Endodermal cell (in vitro differentiated cells): ENCODE data around the gene COA8. TPM values are rescaled to one million over a fixed set of nuclear protein-coding genes. Genes with fewer than 3 reads are reported as not detected.

Source experiments
- DNase-seq: peaks from one replicate; pipeline ENCODE4 v3.0.0-alpha.2; 2017
- H3K27ac ChIP-seq: 2 replicates; pipeline ENCODE4 v1.5.1; 2013; ENCODE audit warnings: mild to moderate bottlenecking, low read depth, low read length, moderate library complexity
- H3K27me3 ChIP-seq: 2 replicates; pipeline ENCODE4 v1.6.1; 2013; ENCODE audit warnings: mild to moderate bottlenecking, low read length, moderate library complexity; ENCODE audit not compliant: insufficient read depth, control insufficient read depth, poor library complexity, severe bottlenecking
- H3K36me3 ChIP-seq: 2 replicates; pipeline ENCODE4 v1.7.0; 2013; ENCODE audit warnings: mild to moderate bottlenecking, low read length, moderate library complexity; ENCODE audit not compliant: control insufficient read depth, insufficient read depth
- H3K4me1 ChIP-seq: one replicate; pipeline ENCODE4 v1.7.0; 2013; ENCODE audit warnings: low read length; ENCODE audit not compliant: control insufficient read depth, insufficient read depth
- H3K4me3 ChIP-seq: 2 replicates; pipeline ENCODE4 v1.5.1; 2013; ENCODE audit warnings: mild to moderate bottlenecking, low read length, moderate library complexity
- H3K9ac ChIP-seq: 2 replicates; pipeline ENCODE4 v1.6.1; 2013; ENCODE audit warnings: mild to moderate bottlenecking, low read length, moderate library complexity; ENCODE audit not compliant: poor library complexity, severe bottlenecking; ENCODE audit errors: extremely low read depth
- H3K9me3 ChIP-seq: 2 replicates; pipeline ENCODE4 v1.6.1; 2013; ENCODE audit warnings: mild to moderate bottlenecking, low read length, moderate library complexity; ENCODE audit not compliant: control insufficient read depth
- H3K27ac Mint-ChIP-seq: 2 replicates; pipeline ENCODE4 v1.8.0; 2020; ENCODE audit warnings: mixed read lengths
- H3K27me3 Mint-ChIP-seq: 2 replicates; pipeline ENCODE4 v1.8.0; 2021; ENCODE audit warnings: mild to moderate bottlenecking, mixed read lengths; ENCODE audit not compliant: insufficient read depth
- H3K36me3 Mint-ChIP-seq: 2 replicates; pipeline ENCODE4 v1.8.0; 2020; ENCODE audit warnings: low read depth, mixed read lengths
- H3K4me1 Mint-ChIP-seq: 2 replicates; pipeline ENCODE4 v1.8.0; 2020; ENCODE audit warnings: mixed read lengths
- H3K4me3 Mint-ChIP-seq: 2 replicates; pipeline ENCODE4 v1.8.0; 2020; ENCODE audit warnings: mild to moderate bottlenecking, moderate library complexity, mixed read lengths
- H3K9me3 Mint-ChIP-seq: 2 replicates; pipeline ENCODE4 v1.8.0; 2020; ENCODE audit warnings: mild to moderate bottlenecking, mixed read lengths
- WGBS, 2 experiments: methylation state at CpG; one replicate each; pipeline versions ENCODE4 v1.1.5 to v1.1.7; 2013; ENCODE audit warnings: missing lambda C conversion rate in 2 of 2, mixed read lengths in 1 of 2; ENCODE audit not compliant: insufficient coverage in 1 of 2, insufficient read length in 1 of 2; 5-methylcytosine and 5-hydroxymethylcytosine counted together
- total RNA-seq, 2 donors: library from RNA; stranded (reverse); fragmentation: NEBNext Ultra II Directional in 1 of 2; extraction: Animal tissue kit (Norgen Biotek cat#: 25700) in 1 of 2; gene quantifications; 2 replicates in 1 of 2; 3 replicates in 1 of 2; pipeline ENCODE4 v1.2.1, GENCODE V29; 2021
- TF ChIP-seq, protein P1 (sequence below): fragments of 200-600 bp; sonication (generic); conservative IDR thresholded peaks from 2 replicates; pipeline ENCODE4 v1.5.0; 2021; ENCODE audit warnings: antibody characterized with exemption, mild to moderate bottlenecking

The COA8 gene
- total RNA-seq, 2 donors from 2014 or later: 30.1 to 39.8 TPM

DNA sequence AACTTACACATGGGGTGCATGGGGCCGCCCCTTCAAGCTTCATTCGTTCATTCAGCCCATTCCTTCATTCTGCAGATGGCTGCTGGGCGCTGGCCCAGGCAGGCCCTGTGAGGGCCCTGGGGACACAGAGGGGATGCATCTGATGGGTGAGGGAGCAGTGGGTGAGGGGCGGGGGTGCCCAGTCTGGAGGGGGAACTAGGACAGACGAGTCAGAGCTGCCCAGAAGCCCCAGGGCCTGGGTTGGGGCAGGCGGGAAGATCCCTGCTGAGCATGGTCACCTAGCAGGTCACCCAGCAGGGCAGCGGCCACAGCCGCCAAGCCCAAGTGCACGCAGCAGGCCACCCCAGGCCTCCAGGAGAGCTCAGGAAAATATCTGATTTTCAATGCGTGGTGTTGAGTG lies 19.6 kb upstream of the COA8 start:
- no peaks in the 10 kb centered on the region for H3K4me1 Mint-ChIP-seq
- H3K4me3 Mint-ChIP-seq: no peak overlapping the region
- H3K4me1 ChIP-seq: peaks cover 11% of the 10 kb centered on the region
- H3K27ac Mint-ChIP-seq: peak overlapping the region; percentile 80
- H3K27me3 Mint-ChIP-seq: peaks cover 3% of the 10 kb centered on the region
- H3K27ac ChIP-seq: peak overlapping the region; percentile 100
- H3K9ac ChIP-seq: no peak overlapping the region
- 78 to 100% methylated on average over 2 to 10 of the region's 10 CpGs for WGBS, 2 experiments
- no peak overlapping the region for H3K4me3 ChIP-seq
- H3K9me3 ChIP-seq: no peaks in the 10 kb centered on the region
- no peaks in the 10 kb centered on the region for H3K9me3 Mint-ChIP-seq
- no peaks in the 10 kb centered on the region for H3K36me3 ChIP-seq
- TF ChIP-seq, protein P1, sequence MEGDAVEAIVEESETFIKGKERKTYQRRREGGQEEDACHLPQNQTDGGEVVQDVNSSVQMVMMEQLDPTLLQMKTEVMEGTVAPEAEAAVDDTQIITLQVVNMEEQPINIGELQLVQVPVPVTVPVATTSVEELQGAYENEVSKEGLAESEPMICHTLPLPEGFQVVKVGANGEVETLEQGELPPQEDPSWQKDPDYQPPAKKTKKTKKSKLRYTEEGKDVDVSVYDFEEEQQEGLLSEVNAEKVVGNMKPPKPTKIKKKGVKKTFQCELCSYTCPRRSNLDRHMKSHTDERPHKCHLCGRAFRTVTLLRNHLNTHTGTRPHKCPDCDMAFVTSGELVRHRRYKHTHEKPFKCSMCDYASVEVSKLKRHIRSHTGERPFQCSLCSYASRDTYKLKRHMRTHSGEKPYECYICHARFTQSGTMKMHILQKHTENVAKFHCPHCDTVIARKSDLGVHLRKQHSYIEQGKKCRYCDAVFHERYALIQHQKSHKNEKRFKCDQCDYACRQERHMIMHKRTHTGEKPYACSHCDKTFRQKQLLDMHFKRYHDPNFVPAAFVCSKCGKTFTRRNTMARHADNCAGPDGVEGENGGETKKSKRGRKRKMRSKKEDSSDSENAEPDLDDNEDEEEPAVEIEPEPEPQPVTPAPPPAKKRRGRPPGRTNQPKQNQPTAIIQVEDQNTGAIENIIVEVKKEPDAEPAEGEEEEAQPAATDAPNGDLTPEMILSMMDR: no peak
- no peak for DNase-seq
- no peaks in the 10 kb centered on the region for H3K27me3 ChIP-seq
- no peaks in the 10 kb centered on the region for H3K36me3 Mint-ChIP-seq

- Mint-ChIP-seq H3K27me3 (peaks cover 3% of the 10 kb centered on the region), H3K4me3 (no peak overlapping the region), H3K27ac (no peak overlapping the region), H3K36me3 (no peaks in the 10 kb centered on the region), H3K4me1 (no peaks in the 10 kb centered on the region), H3K9me3 (no peaks in the 10 kb centered on the region)
- Histone ChIP-seq H3K4me3 (no peak overlapping the region), H3K9ac (no peak overlapping the region), H3K36me3 (no peaks in the 10 kb centered on the region), H3K4me1 (peaks cover 11% of the 10 kb centered on the region), H3K27ac (peak overlapping the region; percentile 100), H3K9me3 (no peaks in the 10 kb centered on the region), H3K27me3 (no peaks in the 10 kb centered on the region)
- 91 to 98% methylated on average over 10 to 19 of the region's 19 CpGs for WGBS, 2 experiments
- DNase-seq: no peak
- TF ChIP-seq, protein P1: no peak
Observed at GRCh38 chr14:103543721-103544387, 18.9 kb upstream of the COA8 start.

GRCh38 chr14:103544388-103545218 lies 18.2 kb upstream of the COA8 start:
- no peaks in the 10 kb centered on the region for H3K27me3 ChIP-seq
- H3K27ac ChIP-seq: peak overlapping the region; percentile 100
- Mint-ChIP-seq H3K4me3 (no peak overlapping the region), H3K27me3 (no peaks in the 10 kb centered on the region), H3K36me3 (no peaks in the 10 kb centered on the region), H3K9me3 (no peaks in the 10 kb centered on the region), H3K27ac (no peak overlapping the region), H3K4me1 (no peaks in the 10 kb centered on the region)
- TF ChIP-seq, protein P1: no peak
- no peaks in the 10 kb centered on the region for H3K9me3 ChIP-seq
- DNase-seq: no peak
- no peak overlapping the region for H3K9ac ChIP-seq
- H3K36me3 ChIP-seq: no peaks in the 10 kb centered on the region
- peaks cover 11% of the 10 kb centered on the region for H3K4me1 ChIP-seq
- WGBS, 2 experiments: 94 to 95% methylated on average over 5 to 35 of the region's 35 CpGs
- H3K4me3 ChIP-seq: no peak overlapping the region
